ENCODE measurements around the gene CYP2S1.
A peak's percentile ranks its signal among the peaks of the same experiment; 100 is the strongest.

CYP2S1 gene

DNA sequence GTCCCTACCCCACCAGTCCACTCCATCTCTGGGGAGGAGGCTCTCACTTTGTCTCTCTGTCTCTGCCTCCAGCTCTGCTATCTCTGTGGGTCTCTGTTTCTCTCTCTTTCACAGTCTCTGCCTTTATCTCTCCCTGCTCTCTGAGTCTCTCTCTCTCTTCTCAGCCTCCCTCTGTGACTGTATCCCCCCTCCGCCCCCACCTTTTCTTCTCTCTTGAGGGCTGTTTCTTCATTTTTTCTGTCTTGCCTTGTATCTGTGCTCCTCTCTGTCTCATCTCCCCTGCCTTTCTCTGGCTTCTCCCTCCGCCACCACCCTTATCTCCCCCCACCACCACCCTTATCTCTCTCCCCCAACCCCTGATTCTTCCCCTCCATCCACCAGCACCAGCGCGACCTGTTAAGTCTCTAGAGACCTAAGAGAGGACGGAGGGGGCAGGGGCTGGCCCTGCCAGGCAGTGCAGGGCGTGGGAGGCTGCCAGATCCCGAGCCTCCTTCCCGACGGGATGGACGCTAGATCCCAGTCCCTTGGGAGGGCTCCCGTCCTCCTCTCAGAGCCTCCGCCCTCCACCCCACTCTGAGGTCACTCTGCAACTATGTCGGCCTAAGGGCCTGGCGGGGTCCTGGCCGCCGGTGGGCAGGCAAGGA lies 27.0 kb downstream of the CYP2S1 start:
- Histone ChIP-seq H2BK12ac (ENCODE audit: low read length) (peak overlapping the region; percentile 91), H2BK5ac (ENCODE audit: low read length) (peak overlapping the region; percentile 98), H3K79me1 (ENCODE audit: low read depth, low read length) (peaks cover 23% of the 10 kb centered on the region), H3K36me3 (replicated peaks in 1 of 2; ENCODE audit: control insufficient read depth in 2 of 2, insufficient read depth in 2 of 2, low read length in 2 of 2) (peaks cover 11 to 15% of the 10 kb centered on the region in 2 donors), H3K18ac (ENCODE audit: low read length) (peak overlapping the region; percentile 88), H3K27me3 (ENCODE audit: control insufficient read depth in 3 of 3, insufficient read depth in 3 of 3, low read depth in 1 of 3, low read length in 3 of 3) (no peaks in the 10 kb centered on the region), H4K8ac (ENCODE audit: low read depth, low read length) (no peak overlapping the region), H3K9ac (ENCODE audit: low read depth, low read length, poor library complexity) (peak overlapping the region; percentile 95), H3K9me3 (replicated peaks in 1 of 2; ENCODE audit: control insufficient read depth in 2 of 2, insufficient read depth in 1 of 2, low read depth in 1 of 2, low read length in 2 of 2) (peaks cover 0 to 2% of the 10 kb centered on the region in 2 donors), H3K4ac (ENCODE audit: low read length) (peak overlapping the region; percentile 80), H2BK15ac (ENCODE audit: low read length) (peak overlapping the region; percentile 82), H2AK5ac (ENCODE audit: low read depth, low read length) (peak overlapping the region; percentile 95), H3K14ac (ENCODE audit: low read length) (peak overlapping the region; percentile 14), H3K27ac (replicated peaks; ENCODE audit: low read length) (no peak overlapping the region), H3K23ac (ENCODE audit: low read depth, low read length, poor library complexity) (peak overlapping the region; percentile 56), H2AFZ (ENCODE audit: low read length) (peak overlapping the region; percentile 81), H3K4me1 (ENCODE audit: control insufficient read depth in 2 of 2, insufficient read depth in 1 of 2, low read depth in 1 of 2, low read length in 2 of 2) (peaks cover 18 to 33% of the 10 kb centered on the region in 2 donors), H2BK120ac (ENCODE audit: low read depth, low read length) (peak overlapping the region; percentile 63), H3K4me3 (ENCODE audit: low read length in 2 of 2) (peak overlapping the region; percentile 56 to 86), H3K4me2 (ENCODE audit: insufficient read depth, low read length, poor library complexity, severe bottlenecking) (peak overlapping the region; percentile 84), H4K91ac (ENCODE audit: low read depth, low read length, poor library complexity) (no peak overlapping the region)
- WGBS, 2 donors (ENCODE audit: extremely low coverage in 2 of 2, insufficient read length in 2 of 2, insufficient replicate concordance in 1 of 2) = no CpG with 5 or more reads among the region's 16 CpGs
- DNase-seq (ENCODE audit: low spot score) = no peak

GRCh38 chr19:41220811-41221210 lies 27.8 kb downstream of the CYP2S1 start:
- no peak for DNase-seq (ENCODE audit: low spot score)
- no peaks in the 10 kb centered on the region for H3K27me3 ChIP-seq (ENCODE audit: control insufficient read depth in 3 of 3, insufficient read depth in 3 of 3, low read depth in 1 of 3, low read length in 3 of 3)
- peaks cover 23% of the 10 kb centered on the region for H3K79me1 ChIP-seq (ENCODE audit: low read depth, low read length)
- H2BK12ac ChIP-seq (ENCODE audit: low read length) = no peak overlapping the region
- peak overlapping the region; percentile 98 for H2BK5ac ChIP-seq (ENCODE audit: low read length)
- peak overlapping the region; percentile 84 for H3K4me2 ChIP-seq (ENCODE audit: insufficient read depth, low read length, poor library complexity, severe bottlenecking)
- H3K4me1 ChIP-seq (ENCODE audit: control insufficient read depth in 2 of 2, insufficient read depth in 1 of 2, low read depth in 1 of 2, low read length in 2 of 2) = peaks cover 25 to 40% of the 10 kb centered on the region in 2 donors
- H3K27ac ChIP-seq (replicated peaks; ENCODE audit: low read length) = no peak overlapping the region
- H2AK5ac ChIP-seq (ENCODE audit: low read depth, low read length) = peak overlapping the region; percentile 95
- peaks cover 11 to 15% of the 10 kb centered on the region in 2 donors for H3K36me3 ChIP-seq (replicated peaks in 1 of 2; ENCODE audit: control insufficient read depth in 2 of 2, insufficient read depth in 2 of 2, low read length in 2 of 2)
- H2AFZ ChIP-seq (ENCODE audit: low read length) = no peak overlapping the region
- peak overlapping the region; percentile 88 for H3K18ac ChIP-seq (ENCODE audit: low read length)
- H4K91ac ChIP-seq (ENCODE audit: low read depth, low read length, poor library complexity) = no peak overlapping the region
- peak overlapping the region; percentile 65 for H3K14ac ChIP-seq (ENCODE audit: low read length)
- peaks cover 0 to 2% of the 10 kb centered on the region in 2 donors for H3K9me3 ChIP-seq (replicated peaks in 1 of 2; ENCODE audit: control insufficient read depth in 2 of 2, insufficient read depth in 1 of 2, low read depth in 1 of 2, low read length in 2 of 2)
- H2BK15ac ChIP-seq (ENCODE audit: low read length) = peak overlapping the region; percentile 82
- no CpG with 5 or more reads among the region's 9 CpGs for WGBS, 2 donors (ENCODE audit: extremely low coverage in 2 of 2, insufficient read length in 2 of 2, insufficient replicate concordance in 1 of 2)
- H2BK120ac ChIP-seq (ENCODE audit: low read depth, low read length) = no peak overlapping the region
- no peak overlapping the region for H4K8ac ChIP-seq (ENCODE audit: low read depth, low read length)
- peak overlapping the region in 1 of 2 donors; percentile 86 for H3K4me3 ChIP-seq (ENCODE audit: low read length in 2 of 2)
- H3K4ac ChIP-seq (ENCODE audit: low read length) = no peak overlapping the region
- no peak overlapping the region for H3K9ac ChIP-seq (ENCODE audit: low read depth, low read length, poor library complexity)
- H3K23ac ChIP-seq (ENCODE audit: low read depth, low read length, poor library complexity) = no peak overlapping the region

- Histone ChIP-seq H4K91ac (ENCODE audit: low read depth, low read length, poor library complexity) (peak overlapping the region; percentile 62), H3K27ac (replicated peaks; ENCODE audit: low read length) (no peak overlapping the region), H3K4me1 (ENCODE audit: control insufficient read depth in 2 of 2, insufficient read depth in 1 of 2, low read depth in 1 of 2, low read length in 2 of 2) (peaks cover 30 to 43% of the 10 kb centered on the region in 2 donors), H2BK120ac (ENCODE audit: low read depth, low read length) (peak overlapping the region; percentile 77), H2AK5ac (ENCODE audit: low read depth, low read length) (peak overlapping the region; percentile 95), H2BK15ac (ENCODE audit: low read length) (no peak overlapping the region), H3K9me3 (replicated peaks in 1 of 2; ENCODE audit: control insufficient read depth in 2 of 2, insufficient read depth in 1 of 2, low read depth in 1 of 2, low read length in 2 of 2) (peaks cover 0 to 2% of the 10 kb centered on the region in 2 donors), H3K14ac (ENCODE audit: low read length) (no peak overlapping the region), H3K9ac (ENCODE audit: low read depth, low read length, poor library complexity) (no peak overlapping the region), H4K8ac (ENCODE audit: low read depth, low read length) (no peak overlapping the region), H3K4ac (ENCODE audit: low read length) (no peak overlapping the region), H3K18ac (ENCODE audit: low read length) (peak overlapping the region; percentile 45), H3K79me1 (ENCODE audit: low read depth, low read length) (peaks cover 23% of the 10 kb centered on the region), H3K36me3 (replicated peaks in 1 of 2; ENCODE audit: control insufficient read depth in 2 of 2, insufficient read depth in 2 of 2, low read length in 2 of 2) (peaks cover 11 to 18% of the 10 kb centered on the region in 2 donors), H3K27me3 (ENCODE audit: control insufficient read depth in 3 of 3, insufficient read depth in 3 of 3, low read depth in 1 of 3, low read length in 3 of 3) (no peaks in the 10 kb centered on the region), H3K4me2 (ENCODE audit: insufficient read depth, low read length, poor library complexity, severe bottlenecking) (no peak overlapping the region), H2BK5ac (ENCODE audit: low read length) (peak overlapping the region; percentile 42), H3K4me3 (ENCODE audit: low read length in 2 of 2) (no peak overlapping the region), H3K23ac (ENCODE audit: low read depth, low read length, poor library complexity) (no peak overlapping the region), H2BK12ac (ENCODE audit: low read length) (no peak overlapping the region), H2AFZ (ENCODE audit: low read length) (no peak overlapping the region)
- no CpG with 5 or more reads among the region's 20 CpGs for WGBS, 2 donors (ENCODE audit: extremely low coverage in 2 of 2, insufficient read length in 2 of 2, insufficient replicate concordance in 1 of 2)
- DNase-seq (ENCODE audit: low spot score) = no peak
These were observed 28.6 kb downstream of the CYP2S1 start for GRCh38 chr19:41221514-41222205.

GRCh38 chr19:41222240-41222639 lies 29.2 kb downstream of the CYP2S1 start:
- Histone ChIP-seq H2BK5ac (ENCODE audit: low read length) (peak overlapping the region; percentile 42), H3K9ac (ENCODE audit: low read depth, low read length, poor library complexity) (no peak overlapping the region), H3K27ac (replicated peaks; ENCODE audit: low read length) (no peak overlapping the region), H2AFZ (ENCODE audit: low read length) (no peak overlapping the region), H3K4ac (ENCODE audit: low read length) (no peak overlapping the region), H2BK12ac (ENCODE audit: low read length) (peak overlapping the region; percentile 99), H3K27me3 (ENCODE audit: control insufficient read depth in 3 of 3, insufficient read depth in 3 of 3, low read depth in 1 of 3, low read length in 3 of 3) (no peaks in the 10 kb centered on the region), H4K8ac (ENCODE audit: low read depth, low read length) (no peak overlapping the region), H3K4me3 (ENCODE audit: low read length in 2 of 2) (no peak overlapping the region), H3K14ac (ENCODE audit: low read length) (no peak overlapping the region), H3K18ac (ENCODE audit: low read length) (peak overlapping the region; percentile 86), H2AK5ac (ENCODE audit: low read depth, low read length) (peak overlapping the region; percentile 77), H3K4me2 (ENCODE audit: insufficient read depth, low read length, poor library complexity, severe bottlenecking) (no peak overlapping the region), H2BK120ac (ENCODE audit: low read depth, low read length) (no peak overlapping the region), H3K23ac (ENCODE audit: low read depth, low read length, poor library complexity) (no peak overlapping the region), H3K4me1 (ENCODE audit: control insufficient read depth in 2 of 2, insufficient read depth in 1 of 2, low read depth in 1 of 2, low read length in 2 of 2) (peaks cover 32 to 40% of the 10 kb centered on the region in 2 donors), H4K91ac (ENCODE audit: low read depth, low read length, poor library complexity) (no peak overlapping the region), H3K9me3 (replicated peaks in 1 of 2; ENCODE audit: control insufficient read depth in 2 of 2, insufficient read depth in 1 of 2, low read depth in 1 of 2, low read length in 2 of 2) (peaks cover 0 to 2% of the 10 kb centered on the region in 2 donors), H3K36me3 (replicated peaks in 1 of 2; ENCODE audit: control insufficient read depth in 2 of 2, insufficient read depth in 2 of 2, low read length in 2 of 2) (peaks cover 11 to 20% of the 10 kb centered on the region in 2 donors), H2BK15ac (ENCODE audit: low read length) (no peak overlapping the region), H3K79me1 (ENCODE audit: low read depth, low read length) (peaks cover 23% of the 10 kb centered on the region)
- WGBS, 2 donors (ENCODE audit: extremely low coverage in 2 of 2, insufficient read length in 2 of 2, insufficient replicate concordance in 1 of 2) = no CpG with 5 or more reads among the region's 10 CpGs
- no peak for DNase-seq (ENCODE audit: low spot score)
